Stimulated activated CD4-positive, alpha-beta T cell treated with anti-CD3 and anti-CD28 coated beads, Interleukin-1b, Interleukin-23, amount 100 ng/mL, for 1 hour (primary cell): ENCODE data around the gene IL5.
"Not testable (repeated sequence)": the region's sequence is repeated elsewhere in the genome, so short reads cannot be mapped to it uniquely, and the experiment has no call there.

Experiments used
- DNase-seq, 2 donors: peaks; one replicate each; pipeline ENCODE4 v3.0.0-alpha.2; 2020; ENCODE audit warnings: low read depth in 2 of 2

IL5 gene

GRCh38 chr5:132543472-132544201 is at the start of gene IL5:
IL5 (minus strand) TSS chr5:132543522; CDS start chr5:132543478, 44 bp downstream.
- no peak for DNase-seq

- DNase-seq = no peak
Observed at GRCh38 chr5:132592521-132592920, 49.2 kb upstream of the IL5 start.

- no peak for DNase-seq
Observed at GRCh38 chr5:132591145-132591544, 47.8 kb upstream of the IL5 start.

GRCh38 chr5:132589467-132589866 is 46.1 kb upstream of the IL5 start:
- DNase-seq = no peak

- DNase-seq = no peak
Observed at GRCh38 chr5:132586063-132586462, 42.7 kb upstream of the IL5 start.

GRCh38 chr5:132584560-132584959 is 41.2 kb upstream of the IL5 start:
- not testable (repeated sequence) for DNase-seq

GRCh38 chr5:132576123-132576522 is 32.8 kb upstream of the IL5 start:
- no peak for DNase-seq

GRCh38 chr5:132566657-132567056 is 23.3 kb upstream of the IL5 start:
- DNase-seq = no peak

- DNase-seq = not testable (repeated sequence)
Observed at GRCh38 chr5:132564555-132564954, 21.2 kb upstream of the IL5 start.

- DNase-seq = no peak
Observed at GRCh38 chr5:132561601-132562000, 18.3 kb upstream of the IL5 start.

GRCh38 chr5:132559383-132560060 is 16.2 kb upstream of the IL5 start:
- no peak for DNase-seq

GRCh38 chr5:132557478-132558172 is 14.3 kb upstream of the IL5 start:
- no peak for DNase-seq

GRCh38 chr5:132556763-132557477 is 13.6 kb upstream of the IL5 start, which contains the start of gene RAD50:
RAD50 (plus strand) TSS chr5:132556977; CDS start chr5:132557325, 348 bp downstream.
- peak; percentile 72 to 82 for DNase-seq

GRCh38 chr5:132556153-132556762 is 12.9 kb upstream of the IL5 start:
- DNase-seq = no peak

- no peak for DNase-seq
Observed at GRCh38 chr5:132549576-132549975, 6.3 kb upstream of the IL5 start.

- DNase-seq = not testable (repeated sequence)
Observed at GRCh38 chr5:132548834-132549233, 5.5 kb upstream of the IL5 start.

- no peak for DNase-seq
Observed at GRCh38 chr5:132547269-132547668, 3.9 kb upstream of the IL5 start.

- DNase-seq = peak in 1 of 2 donors; percentile 28
Observed at GRCh38 chr5:132546108-132546507, 2.8 kb upstream of the IL5 start.

GRCh38 chr5:132540764-132541163 is 2.6 kb downstream of the IL5 start:
- no peak for DNase-seq

GRCh38 chr5:132540149-132540548 is 3.2 kb downstream of the IL5 start:
- no peak for DNase-seq

GRCh38 chr5:132539716-132540115 is 3.6 kb downstream of the IL5 start:
- no peak for DNase-seq
